ENCODE data around the gene SCARF2.

Gene SCARF2

GRCh38 chr22:20465759-20466077 is 28.1 kb upstream of the SCARF2 start:
- no peak for TF ChIP-seq CTCF (IDR thresholded peaks at IDR 0.05; ENCODE audit: extremely low read depth, insufficient read depth, missing control alignments)
- no peak for DNase-seq (ENCODE audit: low spot score)
- in situ Hi-C loops (cut with MboI; ENCODE audit: low pct_unique_long_range_greater_than_20kb, low sequenced_read_pairs, unreplicated experiment): no loop called here

- DNase-seq (ENCODE audit: low spot score): no peak
- TF ChIP-seq CTCF (IDR thresholded peaks at IDR 0.05; ENCODE audit: extremely low read depth, insufficient read depth, missing control alignments): no peak
- in situ Hi-C loops (cut with MboI; ENCODE audit: low pct_unique_long_range_greater_than_20kb, low sequenced_read_pairs, unreplicated experiment): no loop called here
Measured at GRCh38 chr22:20464912-20465758, 27.5 kb upstream of the SCARF2 start.

- TF ChIP-seq CTCF (IDR thresholded peaks at IDR 0.05; ENCODE audit: extremely low read depth, insufficient read depth, missing control alignments): no peak
- peak; percentile 50 for DNase-seq (ENCODE audit: low spot score)
- in situ Hi-C loops (cut with MboI; ENCODE audit: low pct_unique_long_range_greater_than_20kb, low sequenced_read_pairs, unreplicated experiment): no loop called here
Measured at GRCh38 chr22:20464096-20464614, 26.5 kb upstream of the SCARF2 start.

- TF ChIP-seq CTCF (IDR thresholded peaks at IDR 0.05; ENCODE audit: extremely low read depth, insufficient read depth, missing control alignments): no peak
- in situ Hi-C loops (cut with MboI; ENCODE audit: low pct_unique_long_range_greater_than_20kb, low sequenced_read_pairs, unreplicated experiment): no loop called here
- no peak for DNase-seq (ENCODE audit: low spot score)
Measured at GRCh38 chr22:20463324-20464095, 25.9 kb upstream of the SCARF2 start.

- in situ Hi-C loops (cut with MboI; ENCODE audit: low pct_unique_long_range_greater_than_20kb, low sequenced_read_pairs, unreplicated experiment): no loop called here
- no peak for TF ChIP-seq CTCF (IDR thresholded peaks at IDR 0.05; ENCODE audit: extremely low read depth, insufficient read depth, missing control alignments)
- no peak for DNase-seq (ENCODE audit: low spot score)
Measured at GRCh38 chr22:20459862-20460261, 22.2 kb upstream of the SCARF2 start.

- TF ChIP-seq CTCF (IDR thresholded peaks at IDR 0.05; ENCODE audit: extremely low read depth, insufficient read depth, missing control alignments): no peak
- no peak for DNase-seq (ENCODE audit: low spot score)
- in situ Hi-C loops (cut with MboI; ENCODE audit: low pct_unique_long_range_greater_than_20kb, low sequenced_read_pairs, unreplicated experiment): no loop called here
Measured at GRCh38 chr22:20459152-20459542, 21.5 kb upstream of the SCARF2 start.

Data from GM13977 (cell line).